Stimulated activated CD8-positive, alpha-beta memory T cell treated with anti-CD3 and anti-CD28 coated beads, Interleukin-4, amount 100 ng/mL, for 1 hour (primary cell): ENCODE measurements around the gene DRD3.

Experiments used
- DNase-seq, 2 donors: peaks; one replicate each; pipeline ENCODE4 v3.0.0-alpha.2; 2020; ENCODE audit warnings: low read depth in 2 of 2, low spot score in 1 of 2

DRD3 gene

DNA sequence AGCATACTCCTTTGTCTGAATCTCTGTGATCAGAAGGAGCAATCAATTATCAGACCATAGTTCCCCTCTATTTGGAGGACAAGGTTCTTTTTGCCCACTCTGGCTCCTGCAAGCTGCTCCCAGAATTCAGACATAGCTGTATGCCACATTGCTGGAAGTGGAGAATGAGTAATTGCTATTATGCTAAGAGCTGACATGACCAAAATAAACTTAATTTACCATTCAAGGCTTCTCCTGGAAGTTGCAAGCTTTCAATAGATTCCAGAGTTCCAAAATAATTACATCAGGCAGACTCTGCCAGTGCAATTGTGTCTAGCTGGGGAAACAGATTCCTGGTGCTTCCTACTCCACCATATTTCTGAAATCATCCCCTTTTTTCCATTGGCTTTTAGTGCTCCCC, 7.6 kb upstream of the DRD3 start:
- no peak for DNase-seq

DNA sequence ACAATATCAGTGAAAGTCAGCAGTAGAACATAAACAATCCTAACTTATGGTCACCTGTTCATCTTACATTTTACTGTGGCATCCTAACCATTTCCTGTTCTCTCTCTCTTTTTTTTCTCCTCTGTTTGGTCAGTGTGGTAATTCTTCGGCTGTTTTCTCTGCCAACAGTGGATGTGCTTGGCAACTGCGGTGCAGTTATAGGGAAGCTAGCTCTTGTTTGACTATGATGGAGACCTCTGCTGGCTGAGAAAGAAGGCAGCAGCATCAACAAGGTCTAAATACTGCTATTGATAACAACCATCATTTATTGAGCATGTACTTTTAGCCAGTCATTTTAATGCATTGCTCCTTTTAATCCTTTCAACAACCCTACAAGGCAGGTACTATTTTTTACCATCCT, 723 bp upstream of the DRD3 start:
- no peak for DNase-seq

DNA sequence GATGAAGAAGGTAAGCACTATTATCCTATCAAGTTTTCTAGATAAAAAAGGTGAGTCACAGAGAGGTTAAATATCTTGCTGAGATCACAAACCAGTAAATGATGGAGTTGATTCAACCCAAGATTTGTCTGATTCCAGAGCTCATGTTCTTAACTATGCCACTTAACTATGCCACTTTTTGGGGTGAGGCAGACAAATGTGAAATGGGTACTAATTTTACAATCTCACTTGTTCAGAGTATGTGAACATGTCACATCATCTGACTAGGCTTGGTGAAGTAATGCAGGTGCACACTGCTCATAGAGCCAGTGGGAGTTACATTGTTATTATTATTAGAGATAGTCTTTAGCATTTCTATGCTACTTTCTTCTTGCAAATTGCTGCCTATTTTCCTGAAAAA, 2.0 kb downstream of the DRD3 start:
- no peak for DNase-seq

DNA sequence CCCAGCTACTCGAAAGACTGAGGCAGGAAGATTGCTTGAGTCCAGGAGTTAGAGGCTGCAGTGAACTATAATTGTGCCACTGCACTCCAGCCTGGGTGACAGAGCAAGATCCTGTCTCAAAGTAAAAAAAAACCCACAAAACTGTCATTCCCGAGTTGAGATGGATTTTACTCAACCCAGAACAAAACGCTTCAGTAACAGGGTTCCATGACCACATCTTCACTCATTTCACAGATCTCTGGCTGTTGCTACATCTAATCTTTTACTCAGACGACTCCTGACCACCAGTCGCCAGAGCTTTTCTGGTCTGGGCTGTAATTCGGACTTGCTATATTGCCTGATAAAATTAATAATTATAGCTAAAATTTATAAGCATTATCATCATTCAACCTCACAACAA, 2.4 kb downstream of the DRD3 start:
- no peak for DNase-seq

DNA sequence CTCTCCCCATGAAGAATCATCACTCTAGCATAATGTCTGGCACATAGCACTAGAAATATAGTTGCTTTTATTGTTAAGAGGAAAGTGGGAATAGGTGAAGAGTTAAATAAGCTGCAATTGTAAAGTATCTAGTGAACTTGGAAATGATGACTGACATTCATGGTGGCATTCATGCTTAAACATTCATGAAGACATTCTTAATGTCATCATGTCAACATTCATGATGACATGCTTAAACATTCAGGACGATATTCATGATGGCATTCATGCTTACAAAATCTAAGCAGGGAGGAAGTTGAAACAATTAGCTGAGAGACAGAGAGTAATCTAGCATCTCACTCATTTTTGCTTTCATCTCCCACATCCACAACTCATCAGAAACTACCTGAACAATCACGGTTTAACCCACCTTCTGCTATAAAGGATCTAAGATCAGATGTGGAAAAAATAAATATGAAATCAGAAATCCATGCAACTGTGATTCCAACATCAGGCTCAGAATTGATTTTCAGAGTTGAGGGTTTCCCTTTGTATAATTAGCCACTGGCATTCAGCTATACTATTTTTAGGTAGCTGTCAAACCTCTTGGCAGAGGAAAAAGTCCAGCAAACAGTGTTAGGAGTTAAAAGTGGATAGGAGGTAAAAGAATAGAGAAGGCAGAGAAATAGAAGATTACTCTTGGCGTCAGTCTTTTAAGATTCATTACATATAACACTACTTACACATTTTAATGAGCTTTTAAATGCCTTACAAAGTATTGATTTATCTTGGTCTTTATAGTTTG, 3.5 kb downstream of the DRD3 start:
- DNase-seq: no peak

DNA sequence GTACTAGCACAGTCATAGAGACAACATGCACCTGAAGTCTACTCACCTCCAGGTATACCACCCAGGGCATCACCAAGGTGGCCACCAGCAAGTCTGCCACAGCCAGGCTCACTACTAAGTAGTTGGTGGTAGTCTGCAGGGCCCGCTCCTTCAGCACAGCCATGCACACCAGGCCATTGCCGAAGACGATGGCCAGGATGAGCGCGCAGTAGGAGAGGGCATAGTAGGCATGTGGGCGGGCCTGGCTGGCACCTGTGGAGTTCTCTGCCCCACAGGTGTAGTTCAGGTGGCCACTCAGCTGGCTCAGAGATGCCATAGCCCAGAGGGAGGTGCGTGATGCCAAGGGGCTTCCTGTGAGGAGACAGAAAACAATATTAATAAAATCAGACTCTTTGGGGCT, 7.2 kb downstream of the DRD3 start:
- DNase-seq: no peak

DNA sequence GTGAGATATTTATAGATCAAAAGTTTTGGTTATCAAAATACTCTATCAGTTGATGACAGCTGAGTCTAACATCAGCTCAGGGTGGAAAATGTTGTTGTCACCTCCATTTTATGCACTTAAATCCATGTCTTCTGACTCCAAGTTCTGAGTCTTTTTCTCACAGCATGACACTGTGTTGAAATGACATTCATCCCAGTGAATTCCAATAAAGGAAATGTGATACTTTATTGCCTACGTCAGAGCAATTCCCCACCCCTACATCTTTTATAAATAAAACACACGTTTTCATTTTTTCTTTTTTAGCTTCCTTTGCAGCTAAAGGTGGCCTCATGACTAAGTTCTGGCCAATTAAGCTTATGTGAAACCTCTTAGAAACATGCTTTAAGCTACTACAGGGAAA, 10.7 kb downstream of the DRD3 start:
- no peak for DNase-seq

DNA sequence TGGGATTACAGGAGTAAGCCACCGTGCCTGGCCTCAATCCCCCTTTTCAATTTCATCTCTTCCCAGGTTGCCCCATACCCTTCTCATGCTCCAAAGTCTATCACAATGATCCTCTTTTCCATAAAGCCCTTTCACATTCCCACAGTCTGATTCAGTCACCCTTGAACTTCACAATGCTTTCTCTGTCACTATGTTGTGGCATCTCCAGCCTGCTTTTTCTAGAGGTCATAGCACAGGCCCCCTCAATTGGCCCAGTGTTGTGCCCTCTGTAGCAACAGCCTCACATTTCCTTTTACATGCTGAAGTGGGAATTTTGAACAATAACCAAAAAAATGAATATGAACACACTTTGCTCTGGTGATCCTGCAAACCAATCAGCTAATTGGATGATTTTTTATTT, 21.5 kb downstream of the DRD3 start:
- no peak for DNase-seq

DNA sequence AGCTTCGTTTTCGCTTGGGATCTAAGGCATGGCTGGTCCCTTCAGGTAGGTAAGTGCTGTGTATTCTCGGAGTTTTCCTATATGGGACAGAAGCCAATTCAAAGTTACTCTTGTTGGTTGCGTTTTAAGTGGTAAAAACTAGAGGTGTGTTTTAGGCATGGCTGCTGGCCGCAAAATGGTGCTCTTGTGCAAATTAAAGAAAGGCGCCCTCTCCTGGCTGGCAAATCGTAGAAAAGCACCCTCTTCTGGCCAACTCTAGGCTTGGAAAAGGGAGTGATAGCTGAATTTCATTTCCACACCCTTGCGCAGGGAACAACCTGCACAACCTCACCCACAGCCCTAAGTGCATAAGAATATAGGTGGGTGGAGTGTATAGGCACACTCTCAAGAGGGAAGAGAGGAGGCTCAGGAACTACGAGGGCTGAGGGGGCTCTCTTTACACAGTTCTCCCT, 23.5 kb downstream of the DRD3 start:
- no peak for DNase-seq

DNA sequence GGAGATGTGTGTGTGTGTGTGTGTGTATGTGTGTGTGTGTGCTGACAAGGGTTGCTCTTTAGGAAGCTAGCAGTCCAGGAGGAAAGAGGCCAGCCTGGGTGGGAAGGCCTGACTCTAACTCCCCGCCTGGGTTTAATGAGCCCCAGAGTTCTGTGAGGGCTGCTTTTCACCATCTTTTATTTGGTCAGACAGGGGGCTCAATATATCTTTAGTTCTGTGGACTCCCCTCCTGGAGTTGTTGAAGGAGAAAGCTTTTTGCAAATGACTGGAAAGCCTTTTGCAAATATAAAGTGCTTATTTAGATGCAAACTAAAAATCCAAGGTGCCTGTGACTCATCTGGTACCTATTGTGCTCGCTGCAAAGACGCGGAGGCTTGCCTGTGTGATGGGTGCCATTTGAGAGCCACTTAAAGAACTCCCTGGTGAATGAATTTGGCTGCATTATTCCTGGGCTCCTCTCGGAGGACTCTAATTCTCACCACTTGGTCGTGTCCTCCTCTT, 24.5 kb downstream of the DRD3 start:
- DNase-seq: no peak

DNA sequence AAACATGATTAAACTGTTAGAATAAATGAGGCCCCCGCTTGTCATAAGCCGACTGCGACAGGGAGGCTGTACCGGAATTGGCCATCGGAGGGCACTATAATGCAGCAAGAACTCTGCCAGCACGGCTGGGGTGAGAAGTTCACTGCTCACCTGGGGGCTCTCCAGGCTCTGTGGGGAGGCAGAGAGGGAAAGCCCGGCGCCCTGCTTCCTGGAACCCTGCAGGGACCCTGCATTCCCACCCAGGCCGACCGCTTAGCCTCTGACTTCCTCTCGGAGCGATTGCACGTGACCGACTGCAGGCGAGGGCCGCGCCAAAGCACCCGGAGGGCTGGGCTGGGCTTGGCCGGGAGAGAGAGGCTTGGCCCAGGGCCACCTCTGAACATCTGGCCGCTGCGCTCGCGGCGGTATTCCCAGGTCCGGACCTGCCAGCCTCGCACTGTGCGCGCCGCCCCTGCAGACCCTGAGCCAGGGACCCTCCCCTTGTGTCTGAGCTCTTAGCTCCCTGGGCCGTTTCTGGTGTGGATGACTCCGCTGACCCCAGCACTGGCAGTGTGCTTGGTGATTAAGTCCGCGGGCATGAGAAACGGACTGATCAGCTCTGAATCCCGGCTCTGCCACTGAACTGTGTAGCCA, 26.2 kb downstream of the DRD3 start:
- DNase-seq: peak; percentile 71 to 75

DNA sequence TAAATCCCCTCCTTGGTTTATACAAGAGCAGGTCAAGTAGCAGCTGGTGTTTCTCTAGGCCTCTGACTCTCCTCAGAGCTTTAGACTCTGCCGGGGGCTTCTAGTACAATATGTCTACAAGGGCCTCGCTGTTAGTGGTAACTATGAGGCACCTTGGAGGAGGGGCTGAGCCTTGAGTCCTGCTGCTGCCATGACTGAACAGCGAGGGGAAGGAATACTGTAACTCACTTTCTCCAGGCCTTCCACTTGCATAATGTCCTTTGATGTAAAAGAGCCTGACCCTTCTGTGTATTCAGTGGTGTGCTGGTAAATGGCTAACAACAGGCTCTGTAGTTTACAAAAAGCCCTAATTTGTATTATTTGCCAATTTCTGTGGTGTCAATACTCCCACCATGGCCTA, 27.8 kb downstream of the DRD3 start:
- DNase-seq: no peak

DNA sequence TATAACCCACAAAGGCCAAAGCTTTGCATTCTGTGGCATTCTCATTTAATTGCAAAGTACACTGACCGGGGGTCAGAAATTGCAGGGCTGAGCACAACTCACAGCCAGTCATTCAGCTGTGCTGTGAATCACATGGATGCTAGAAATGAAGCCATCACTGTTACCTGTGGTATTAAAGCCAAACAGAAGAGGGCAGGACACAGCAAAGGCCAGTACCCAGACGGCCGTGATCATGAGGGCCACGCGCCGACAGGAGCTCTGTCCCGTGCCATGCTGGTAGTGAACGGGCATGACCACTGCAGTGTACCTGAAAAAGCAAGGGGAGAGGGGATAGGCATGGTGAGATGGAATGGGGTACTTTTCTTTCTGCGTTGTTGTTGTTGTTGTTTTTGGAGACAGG, 31.6 kb downstream of the DRD3 start:
- no peak for DNase-seq

DNA sequence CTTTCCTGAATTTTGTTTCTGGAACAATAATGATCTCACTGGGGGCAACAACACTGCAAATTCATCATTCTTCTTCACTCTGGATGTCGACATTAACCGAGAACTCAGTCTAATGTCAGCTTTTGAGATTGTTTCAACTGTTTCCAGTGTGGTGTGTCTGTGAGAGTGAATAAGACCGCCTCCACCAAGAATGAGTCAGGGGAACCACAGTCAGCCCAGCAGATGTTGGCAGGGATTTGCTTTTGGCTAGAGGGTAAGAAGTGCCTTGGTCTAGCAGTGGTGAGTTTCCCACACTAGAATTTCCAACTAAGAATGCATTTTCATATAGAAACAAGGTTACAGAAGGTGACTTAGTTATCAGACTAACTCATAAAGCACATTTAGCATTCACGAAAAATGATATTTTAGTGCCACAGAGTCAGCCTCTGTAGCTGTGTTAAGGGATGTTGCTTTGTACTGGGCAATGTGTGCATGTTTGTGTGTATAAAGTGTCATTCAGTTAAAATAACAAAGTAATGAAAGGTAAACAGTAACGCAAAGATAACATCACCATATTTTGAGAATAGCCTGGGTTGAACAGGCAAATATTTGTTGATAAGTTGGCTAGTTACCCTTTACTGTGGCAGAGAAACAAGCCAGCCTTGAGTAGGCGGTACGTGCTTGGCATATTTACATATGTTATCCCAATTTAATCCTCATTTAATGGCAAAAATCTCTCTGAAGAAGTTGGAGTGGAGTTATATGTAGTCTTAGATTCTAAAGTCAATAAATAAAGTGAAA, 33.8 kb downstream of the DRD3 start:
- no peak for DNase-seq

DNA sequence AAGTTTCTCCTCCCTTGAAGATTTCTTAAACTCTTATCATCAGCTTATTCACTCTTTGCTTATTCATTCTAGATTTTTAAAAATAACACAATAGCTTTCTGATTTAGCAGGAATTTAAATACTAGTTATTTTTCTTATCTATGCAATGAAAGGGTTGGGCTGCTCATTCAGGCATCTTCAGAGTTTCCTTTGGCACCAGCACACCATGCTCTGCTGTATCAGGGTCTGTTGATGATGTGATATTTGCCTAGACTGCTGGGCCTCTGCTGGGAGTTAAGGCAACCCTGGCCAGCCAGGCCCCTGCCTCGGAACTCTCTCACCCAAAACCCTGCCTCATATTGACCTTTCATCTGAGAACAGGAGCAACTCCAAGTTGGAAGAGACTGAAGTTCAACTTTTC, 35.0 kb downstream of the DRD3 start:
- no peak for DNase-seq

DNA sequence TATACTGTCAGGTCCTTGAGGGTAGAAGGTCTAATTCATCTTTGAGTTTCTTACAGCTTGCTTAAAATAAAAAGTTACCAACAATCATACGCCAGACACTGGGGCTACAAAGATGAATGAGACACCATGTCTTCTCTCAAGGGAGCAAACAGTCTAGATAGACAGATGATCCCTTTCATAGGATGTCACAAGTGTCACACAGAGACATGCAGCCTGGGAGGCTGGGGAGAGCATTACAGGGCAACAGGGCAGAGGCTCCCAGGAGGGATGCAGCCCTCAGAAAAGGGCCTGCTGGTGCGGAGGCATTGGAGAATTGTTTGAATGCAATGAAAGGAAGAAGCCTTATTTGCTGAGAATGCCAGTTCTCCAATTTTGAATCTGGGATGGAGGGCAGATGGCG, 39.0 kb downstream of the DRD3 start:
- no peak for DNase-seq

DNA sequence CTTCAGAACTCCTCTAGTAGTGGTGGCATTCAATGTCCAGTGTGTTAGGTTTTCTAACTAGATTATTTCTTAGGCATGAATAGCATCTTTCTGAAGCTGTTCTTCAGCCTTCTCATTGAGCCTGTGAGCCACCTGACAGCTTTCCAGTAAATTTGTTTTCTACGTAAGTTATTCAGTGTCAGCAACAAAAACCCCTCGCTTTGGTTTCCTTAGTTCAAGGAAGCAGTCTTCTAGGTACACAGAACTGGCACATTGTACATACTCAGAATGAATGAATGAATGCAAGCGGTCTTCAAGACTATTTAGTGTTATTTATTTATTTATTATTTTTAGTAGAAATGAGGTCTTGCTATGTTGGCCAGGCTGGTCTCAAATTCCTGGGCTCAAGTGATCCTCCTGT, 44.9 kb downstream of the DRD3 start:
- no peak for DNase-seq

DNA sequence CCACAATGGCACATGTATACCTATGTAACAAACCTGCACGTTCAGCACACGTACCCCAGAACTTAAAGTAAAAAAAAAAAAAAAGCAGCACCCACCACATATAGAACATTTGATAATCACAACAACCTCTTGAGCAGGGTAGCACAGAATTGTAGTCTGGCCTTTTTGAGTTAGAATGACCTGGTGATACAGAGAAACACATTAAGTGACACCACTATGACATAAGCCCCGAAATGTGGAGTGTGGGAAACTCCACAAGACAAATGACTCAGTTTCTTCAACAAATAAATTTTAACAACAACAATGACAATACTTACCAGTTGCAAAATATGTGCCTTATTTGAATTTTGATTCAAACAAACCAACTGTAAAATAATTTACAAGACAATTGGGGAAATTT, 46.4 kb downstream of the DRD3 start:
- no peak for DNase-seq

DNA sequence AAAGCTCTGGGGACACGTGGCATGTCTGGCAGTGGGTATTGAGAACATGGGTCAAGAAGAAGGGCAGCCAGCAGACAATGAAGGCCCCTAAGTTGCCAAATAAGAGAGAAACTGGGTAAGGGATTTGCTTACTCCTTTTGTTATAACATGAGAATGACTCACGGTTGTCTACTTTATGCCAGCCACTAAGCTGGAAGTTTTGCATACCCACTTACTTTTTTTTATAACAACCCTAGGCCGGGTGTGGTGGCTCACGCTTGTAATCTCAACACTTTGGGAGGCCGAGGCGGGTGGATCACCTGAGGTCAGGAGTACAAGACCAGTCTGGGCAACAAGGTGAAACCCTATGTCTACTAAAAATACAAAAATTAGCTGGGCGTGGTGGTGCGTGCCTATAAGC, 50.0 kb downstream of the DRD3 start:
- no peak for DNase-seq

DNA sequence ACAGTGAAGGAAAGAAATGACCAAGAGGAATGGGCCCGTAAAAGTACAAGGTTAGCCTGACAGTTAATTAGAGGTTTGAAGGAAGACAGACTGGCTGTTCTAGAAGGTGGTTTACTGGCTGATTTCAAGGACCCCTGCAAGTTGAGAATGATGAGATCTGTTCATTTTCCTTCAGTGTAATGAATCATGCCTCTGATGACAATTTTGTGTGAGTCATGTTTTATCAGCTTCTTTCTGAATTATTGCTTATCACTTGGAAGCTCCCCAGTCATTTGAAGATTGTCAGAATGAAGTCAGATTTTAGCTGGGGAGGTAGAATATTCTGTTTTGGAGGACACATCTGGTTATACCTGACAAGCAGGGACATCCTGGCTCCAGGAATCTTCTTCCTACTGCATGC, 50.6 kb downstream of the DRD3 start:
- DNase-seq: no peak

DNA sequence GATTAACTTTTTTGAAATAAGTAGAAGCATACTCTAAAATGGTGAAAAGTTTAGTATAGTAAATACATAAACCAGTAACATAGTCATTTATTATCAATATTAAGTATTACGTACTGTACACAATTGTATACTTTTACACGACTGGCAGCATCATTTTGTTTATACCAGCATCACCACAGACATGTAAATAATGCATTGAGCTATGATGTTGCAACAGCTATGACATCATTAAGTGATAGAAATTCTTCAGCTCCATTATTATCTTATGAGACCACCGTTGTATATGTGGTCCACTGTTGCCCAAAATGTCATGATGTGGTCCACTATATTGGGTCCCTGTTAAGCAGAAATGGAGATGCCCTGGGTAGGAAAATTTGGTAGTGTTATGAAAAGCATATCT, 51.3 kb downstream of the DRD3 start:
- DNase-seq: no peak

DNA sequence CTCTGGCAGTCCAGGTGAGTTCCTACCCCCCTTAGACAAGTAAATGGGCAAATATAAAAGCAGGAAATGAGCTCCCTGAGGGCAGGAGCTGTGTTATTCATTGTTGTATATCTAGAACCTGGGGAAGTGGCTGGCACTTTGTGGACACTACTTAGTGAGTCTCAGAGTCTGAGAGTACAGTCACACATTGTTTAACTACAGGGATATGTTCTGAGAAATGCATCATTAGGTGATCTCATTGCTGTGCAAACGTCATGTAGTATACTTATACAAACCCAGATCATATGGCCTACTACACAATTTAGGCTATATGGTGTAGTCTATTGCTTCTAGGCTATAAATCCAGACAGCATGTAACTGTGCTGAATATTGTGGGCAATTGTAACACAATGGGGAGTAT, 52.4 kb downstream of the DRD3 start:
- no peak for DNase-seq
